Stimulated activated CD4-positive, alpha-beta T cell treated with anti-CD3 and anti-CD28 coated beads, Interleukin-1b, Interleukin-23, amount 100 ng/mL, for 24 hours (primary cell): ENCODE measurements around the gene PAK4.
"Not testable (repeated sequence)": the region's sequence is repeated elsewhere in the genome, so short reads cannot be mapped to it uniquely, and the experiment has no call there.

Source experiments
- DNase-seq, 4 experiments: peaks; one replicate each; pipeline ENCODE4 v3.0.0-alpha.2; 2020; ENCODE audit warnings: low read depth in 4 of 4, low spot score in 1 of 4

Gene PAK4

DNA sequence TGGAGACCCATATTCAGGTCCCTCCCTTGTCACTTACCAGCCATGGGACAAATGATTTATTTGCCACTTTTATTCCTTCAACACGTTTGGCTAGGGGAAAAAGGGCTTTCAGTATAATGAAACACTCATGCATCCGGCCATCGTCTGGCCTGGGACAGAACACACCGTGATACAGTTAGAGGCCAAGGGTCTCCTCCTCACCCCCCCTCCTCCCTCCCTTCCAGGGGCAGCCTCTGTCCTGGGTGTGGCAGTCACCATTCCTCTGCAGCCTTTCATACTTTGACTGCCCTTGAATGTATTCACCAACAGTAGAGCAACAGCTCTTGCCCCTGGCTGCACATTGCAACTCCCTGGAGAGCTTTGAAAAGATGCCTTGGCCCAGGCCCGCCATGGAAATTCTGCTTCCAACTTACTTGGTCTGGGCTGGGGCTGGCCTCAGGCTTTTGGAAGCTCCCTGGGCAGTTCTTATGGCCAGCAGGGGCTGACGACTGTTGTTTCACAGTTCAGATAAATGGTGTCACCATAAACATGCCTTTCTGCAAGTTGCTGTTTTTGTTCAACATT lies 3.0 kb downstream of the PAK4 start:
- DNase-seq: no peak

- DNase-seq: no peak
These were observed 3.5 kb downstream of the PAK4 start for GRCh38 chr19:39129116-39129515.

DNA sequence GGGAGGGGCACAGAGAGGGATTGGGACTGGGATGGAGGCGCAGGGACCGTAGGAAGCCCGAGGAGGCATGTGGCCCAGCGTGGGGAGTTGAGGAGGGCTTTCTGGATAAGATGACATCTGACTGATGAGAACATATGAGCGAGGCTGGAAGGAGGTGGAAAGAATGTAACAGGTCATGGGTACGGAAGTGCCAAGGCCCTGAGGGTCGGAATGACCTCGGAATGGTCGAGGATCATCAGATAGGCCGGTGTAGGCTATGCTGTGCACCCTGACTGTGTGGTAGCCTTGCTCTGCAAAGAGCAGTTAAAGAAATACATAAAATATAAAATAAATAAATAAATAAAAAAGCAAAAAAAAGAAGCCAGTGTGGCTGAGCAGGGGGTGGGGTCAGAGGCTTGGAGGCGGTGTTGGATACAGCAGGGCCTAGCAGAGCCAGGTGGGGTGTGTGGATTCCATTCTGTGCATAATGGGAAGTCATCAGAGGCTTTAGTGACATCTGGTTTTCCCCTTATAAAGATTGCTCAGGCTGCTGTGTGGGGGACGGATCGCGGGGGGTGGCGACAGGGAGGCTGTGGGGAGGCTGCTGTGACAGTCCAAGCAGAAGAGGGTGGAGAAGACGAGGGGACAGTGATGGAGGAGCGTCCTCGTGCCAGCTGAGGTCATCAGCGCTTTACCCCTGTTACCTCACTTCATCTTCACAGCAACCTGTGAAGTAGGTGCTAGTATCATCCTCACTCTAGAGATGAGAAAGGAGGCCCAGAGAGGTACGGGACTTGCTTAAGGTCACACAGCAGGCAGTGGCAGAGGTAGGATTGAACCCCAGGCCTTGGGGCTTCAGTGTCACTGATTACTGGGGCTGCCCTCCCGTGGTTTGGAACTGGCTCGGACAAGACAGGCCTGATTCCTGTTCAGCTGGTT lies 5.0 kb downstream of the PAK4 start:
- DNase-seq: no peak

- DNase-seq: no peak
These were observed 5.7 kb downstream of the PAK4 start for GRCh38 chr19:39131255-39131755.

GRCh38 chr19:39132344-39132969 lies 6.9 kb downstream of the PAK4 start:
- no peak for DNase-seq

DNA sequence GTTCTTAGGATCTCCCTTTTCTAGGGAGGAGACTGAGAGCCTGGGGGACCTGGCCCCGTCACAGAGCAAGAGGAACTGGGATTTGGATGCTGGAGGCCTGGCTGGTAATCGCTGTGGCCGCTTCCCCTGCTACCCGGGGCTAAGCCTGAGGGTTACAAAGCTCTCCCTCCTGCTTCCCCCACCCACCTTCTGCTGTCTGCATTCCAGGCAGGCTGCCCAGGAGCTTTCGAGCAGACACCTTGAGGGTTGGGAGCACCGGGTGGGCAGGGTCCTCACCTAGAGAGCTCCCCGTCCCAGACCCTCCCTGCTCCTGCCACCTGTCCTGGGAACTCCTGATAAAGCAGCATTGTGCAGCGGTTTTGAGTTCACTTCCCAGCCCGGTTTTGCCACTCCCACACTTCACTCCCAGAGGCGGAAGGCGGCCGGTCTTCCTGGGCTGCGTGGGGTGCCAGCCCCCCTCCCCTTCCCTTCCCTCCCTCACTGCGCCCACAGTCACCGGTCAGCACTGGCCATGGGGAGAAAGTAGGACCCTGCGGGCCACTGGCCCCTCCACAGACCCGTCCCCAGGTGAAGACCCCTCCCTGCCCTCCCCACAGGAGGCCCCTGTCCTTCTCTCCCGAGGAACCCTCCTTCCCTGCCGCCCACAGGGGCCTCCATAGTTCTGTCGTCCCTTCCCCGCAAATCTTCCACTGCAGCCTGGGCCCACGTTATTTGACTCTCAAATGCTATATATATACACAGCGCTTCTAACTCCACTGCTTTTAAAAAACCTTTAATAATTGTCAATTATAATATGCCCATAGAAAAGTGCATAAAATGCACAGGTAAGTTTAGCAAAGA lies 8.1 kb downstream of the PAK4 start:
- DNase-seq: no peak

DNA sequence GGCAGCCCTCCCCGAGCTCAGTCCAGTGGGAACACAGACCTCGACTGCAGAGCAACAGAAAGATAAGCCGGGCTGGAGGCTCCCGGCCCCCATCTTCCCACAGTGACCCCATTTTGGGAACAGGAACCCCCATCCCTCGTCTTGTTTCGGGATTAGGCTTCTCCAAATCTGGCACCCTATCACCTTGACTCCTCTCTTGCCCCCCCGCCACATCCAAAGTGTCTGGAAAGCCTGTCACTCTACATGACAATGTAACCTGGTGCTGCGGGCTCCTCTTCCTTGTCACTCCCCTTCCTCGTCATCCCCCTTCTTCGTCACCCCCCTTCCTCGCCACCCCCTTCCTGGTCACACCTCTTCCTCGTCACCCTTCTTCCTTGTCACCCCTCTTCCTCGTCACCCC lies 10.1 kb downstream of the PAK4 start:
- no peak for DNase-seq

- no peak for DNase-seq
These were observed 10.8 kb downstream of the PAK4 start for GRCh38 chr19:39136225-39136940.

GRCh38 chr19:39137131-39137530 lies 11.5 kb downstream of the PAK4 start:
- DNase-seq: no peak

- DNase-seq: no peak
These were observed 12.9 kb downstream of the PAK4 start for GRCh38 chr19:39138221-39139211.

DNA sequence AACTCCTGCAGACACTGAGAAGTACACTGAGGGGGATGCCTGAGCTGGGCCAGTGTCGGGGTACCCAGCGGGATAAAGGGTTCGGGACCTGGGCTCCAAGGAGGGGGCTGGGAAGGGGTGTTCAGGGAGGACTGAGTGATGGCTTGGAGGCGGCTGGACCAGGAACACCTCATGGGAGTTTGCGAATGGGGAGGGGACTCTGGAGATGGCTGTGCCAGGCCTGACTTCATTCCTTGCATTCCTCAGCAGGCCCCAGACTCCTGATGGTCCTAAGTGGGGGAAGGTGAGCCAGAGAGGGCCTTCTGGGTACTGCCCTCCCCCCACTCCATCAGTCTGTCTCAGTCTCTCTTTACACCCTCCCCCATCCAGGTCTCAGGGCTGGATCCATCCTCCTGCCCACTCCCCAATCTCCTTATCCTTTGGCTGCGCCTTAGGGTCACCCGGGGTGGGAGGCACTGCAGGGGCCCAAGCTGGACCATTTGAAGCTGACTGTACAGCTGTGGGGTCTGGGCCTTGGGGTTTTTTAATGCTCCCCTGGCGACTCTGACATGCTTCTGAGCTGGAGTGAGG lies 13.8 kb downstream of the PAK4 start:
- no peak for DNase-seq

- no peak for DNase-seq
These were observed 14.4 kb downstream of the PAK4 start for GRCh38 chr19:39139971-39140453.

GRCh38 chr19:39140594-39140993 lies 15.0 kb downstream of the PAK4 start:
- no peak for DNase-seq

- no peak for DNase-seq
These were observed 16.3 kb downstream of the PAK4 start for GRCh38 chr19:39141929-39142328.

GRCh38 chr19:39142630-39143029 lies 17.0 kb downstream of the PAK4 start:
- DNase-seq: no peak

- DNase-seq: not testable (repeated sequence)
These were observed 18.2 kb downstream of the PAK4 start for GRCh38 chr19:39143757-39144289.

- no peak for DNase-seq
These were observed 18.9 kb downstream of the PAK4 start for GRCh38 chr19:39144290-39145071.
